Activated CD4-positive, alpha-beta T cell treated with anti-CD3 and anti-CD28 coated beads for 24 hours (primary cell): Measurements from ENCODE around the gene CDHR5.

ENCODE experiments used
- DNase-seq, 2 donors: peaks; one replicate each; pipeline ENCODE4 v3.0.0-alpha.2; 2020; ENCODE audit warnings: low read depth in 2 of 2

The CDHR5 gene

GRCh38 chr11:567629-568292, 57.0 kb downstream of the CDHR5 start:
- DNase-seq, result no peak

GRCh38 chr11:567011-567628, 57.6 kb downstream of the CDHR5 start:
- DNase-seq, result no peak
